Embryonic facial prominence (tissue), 1 donor: ENCODE results near the gene FLT4.
"Not testable (repeated sequence)": the region's sequence is repeated elsewhere in the genome, so short reads cannot be mapped to it uniquely, and the experiment has no call there.

Experiments
- DNase-seq: peaks from one replicate; pipeline ENCODE4 v3.0.0-alpha.2; 2016; ENCODE audit errors: extremely low spot score

FLT4 gene

DNA sequence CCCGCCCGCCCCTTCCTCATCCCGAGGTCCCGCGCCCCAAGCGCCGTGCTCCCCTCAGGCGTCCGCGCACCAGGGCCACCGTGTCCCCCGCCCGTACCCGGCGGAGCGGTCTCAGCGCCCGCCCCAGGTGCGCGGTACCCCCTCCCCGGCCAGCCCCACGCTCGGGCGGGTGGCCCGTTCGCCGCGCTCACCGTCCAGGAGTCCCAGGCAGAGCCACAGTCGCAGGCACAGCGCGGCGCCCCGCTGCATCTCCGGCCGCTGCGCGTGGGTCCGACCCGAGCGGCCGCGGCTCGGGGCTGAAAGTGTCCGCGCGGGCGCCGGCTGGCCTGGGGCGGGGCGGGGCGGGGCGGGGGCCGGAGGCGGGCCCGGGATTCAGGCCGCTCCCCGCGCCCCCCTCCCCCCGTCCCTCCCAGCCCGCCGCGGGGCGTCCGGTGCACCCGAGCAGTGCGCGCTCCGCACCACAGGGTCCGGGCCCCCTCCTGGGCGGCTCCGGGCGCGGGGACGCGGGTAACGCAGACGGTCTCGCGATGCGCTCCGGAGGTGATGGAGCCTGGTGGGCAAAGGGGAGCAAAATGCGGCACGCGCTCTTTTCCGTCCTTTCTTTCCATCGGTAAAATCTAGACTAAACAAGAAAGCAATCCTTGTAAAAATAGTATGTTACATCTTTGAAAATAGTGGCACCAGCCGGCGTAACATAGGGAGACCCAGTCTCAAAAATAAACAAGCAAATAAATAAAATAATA lies at the start of gene FLT4:
FLT4 (minus strand) TSS at position 304 of the 743 bp plus-strand sequence; CDS start at position 249, 55 bp downstream.
- peak; percentile 9 for DNase-seq

DNA sequence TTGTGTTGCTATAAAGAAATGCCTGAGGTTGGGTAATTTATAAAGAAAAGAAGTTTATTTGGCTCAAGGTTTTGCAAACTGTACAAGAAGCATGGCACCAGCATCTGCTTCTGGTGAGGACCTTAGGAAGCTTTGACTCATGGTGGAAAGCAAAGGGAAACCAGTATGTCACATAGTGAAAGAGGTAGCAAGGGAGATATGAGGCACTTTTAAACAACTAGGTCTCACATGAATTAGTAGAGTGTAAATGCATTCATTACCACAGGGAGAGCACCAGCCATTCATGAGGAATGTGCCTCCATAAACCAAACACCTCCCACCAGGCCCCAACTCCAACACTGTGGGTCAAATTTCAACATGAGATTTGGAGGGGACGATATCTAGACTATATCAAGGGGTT lies 49.6 kb upstream of the FLT4 start:
- DNase-seq: no peak

DNA sequence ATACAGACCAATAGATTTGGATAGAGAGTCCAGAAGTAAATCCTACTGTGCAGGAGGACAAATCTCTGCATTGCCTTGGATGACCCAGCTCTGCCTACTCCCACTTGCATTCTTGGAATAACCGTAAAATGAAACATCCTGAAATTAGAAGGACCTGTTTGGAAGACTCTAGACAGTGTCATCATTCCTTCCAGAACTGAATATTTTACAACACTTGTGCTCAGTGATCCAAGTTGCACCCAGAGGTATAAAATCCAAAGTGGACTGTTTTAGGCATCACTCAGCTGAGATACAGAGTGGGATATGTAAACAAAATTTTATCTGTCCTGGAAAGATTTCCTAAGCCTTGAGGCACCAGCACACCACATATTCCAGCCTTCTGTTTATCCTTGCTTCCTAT lies 46.7 kb upstream of the FLT4 start:
- no peak for DNase-seq

DNA sequence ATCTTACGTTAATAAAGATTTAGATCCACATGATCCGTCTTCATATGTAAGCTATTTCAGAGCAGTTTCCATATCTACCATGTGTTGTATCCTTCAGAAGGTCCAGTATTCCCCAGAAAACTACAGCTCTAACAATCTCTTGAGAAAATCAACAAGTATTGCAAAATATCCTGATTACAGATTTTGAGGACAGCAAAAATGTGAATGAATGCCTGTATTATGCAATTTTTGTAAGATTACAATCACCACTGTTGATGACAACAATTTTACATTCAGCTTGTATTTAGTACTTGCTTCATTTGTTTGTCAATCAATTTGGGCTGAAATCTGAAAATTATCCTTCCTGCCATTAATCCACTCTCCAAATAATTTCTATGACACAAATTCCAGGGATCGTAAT lies 43.0 kb upstream of the FLT4 start:
- DNase-seq: no peak

- no peak for DNase-seq
Observed at GRCh38 chr5:180691046-180691445, 41.6 kb upstream of the FLT4 start.

DNA sequence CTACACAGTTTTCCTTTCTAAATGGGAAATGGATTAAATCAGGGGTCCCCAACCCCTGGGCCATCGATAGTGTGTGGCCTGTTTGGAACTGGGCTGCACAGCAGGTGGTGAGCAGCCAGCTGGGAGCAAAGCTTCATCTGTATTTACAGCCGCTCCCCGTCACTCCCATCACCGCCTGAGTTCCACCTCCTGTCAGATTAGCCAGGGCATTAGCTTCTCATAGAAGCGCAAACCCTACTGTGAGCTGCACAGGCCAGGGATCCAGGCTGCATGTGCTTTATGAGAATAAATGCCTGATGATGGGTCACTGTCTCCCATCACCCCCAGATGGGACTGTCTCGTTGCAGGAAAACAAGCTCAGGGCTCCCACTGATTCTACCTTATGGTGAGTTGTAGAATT lies 41.2 kb upstream of the FLT4 start:
- no peak for DNase-seq

DNA sequence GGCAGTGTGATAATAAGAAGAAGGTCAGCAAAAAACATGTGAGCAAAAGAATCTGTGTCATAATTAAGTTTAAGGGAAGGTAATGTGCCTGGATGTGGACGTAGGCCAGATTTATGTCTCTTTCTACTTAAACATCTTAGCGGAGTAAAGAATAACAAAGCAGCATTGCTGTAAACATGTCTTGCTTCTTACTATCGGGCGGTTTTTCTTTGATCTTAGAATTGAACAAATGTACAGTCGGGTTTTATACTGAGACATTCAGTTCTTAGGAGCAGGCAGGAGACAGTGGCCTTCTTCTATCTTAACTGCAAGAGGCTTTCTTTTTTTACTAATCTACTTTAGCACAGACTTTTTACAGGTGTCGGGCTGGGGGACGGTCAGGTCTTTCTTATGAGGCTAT lies 40.4 kb upstream of the FLT4 start:
- no peak for DNase-seq

GRCh38 chr5:180689071-180689694 lies 39.8 kb upstream of the FLT4 start:
- no peak for DNase-seq

GRCh38 chr5:180688330-180689070 lies 39.1 kb upstream of the FLT4 start:
- no peak for DNase-seq

DNA sequence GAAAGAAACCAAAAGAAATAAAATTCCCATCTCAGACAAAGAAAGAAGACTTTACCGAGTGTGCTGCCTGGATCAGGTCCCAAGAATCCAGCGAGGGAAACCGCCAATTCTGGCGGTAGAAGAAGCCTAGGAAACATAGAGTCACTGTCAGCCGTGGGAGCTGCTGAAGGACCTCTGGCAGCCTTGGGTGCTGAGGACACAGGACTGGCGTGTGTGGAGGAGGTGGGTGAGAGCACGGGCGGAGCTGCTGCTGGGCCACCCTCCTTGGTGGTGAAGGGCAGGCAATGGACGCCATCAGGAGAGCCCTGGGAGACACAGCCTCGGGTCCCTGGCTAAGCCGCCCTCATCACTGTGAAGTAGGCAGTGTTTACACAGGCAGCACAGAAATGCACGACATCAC lies 37.4 kb upstream of the FLT4 start:
- not testable (repeated sequence) for DNase-seq

DNA sequence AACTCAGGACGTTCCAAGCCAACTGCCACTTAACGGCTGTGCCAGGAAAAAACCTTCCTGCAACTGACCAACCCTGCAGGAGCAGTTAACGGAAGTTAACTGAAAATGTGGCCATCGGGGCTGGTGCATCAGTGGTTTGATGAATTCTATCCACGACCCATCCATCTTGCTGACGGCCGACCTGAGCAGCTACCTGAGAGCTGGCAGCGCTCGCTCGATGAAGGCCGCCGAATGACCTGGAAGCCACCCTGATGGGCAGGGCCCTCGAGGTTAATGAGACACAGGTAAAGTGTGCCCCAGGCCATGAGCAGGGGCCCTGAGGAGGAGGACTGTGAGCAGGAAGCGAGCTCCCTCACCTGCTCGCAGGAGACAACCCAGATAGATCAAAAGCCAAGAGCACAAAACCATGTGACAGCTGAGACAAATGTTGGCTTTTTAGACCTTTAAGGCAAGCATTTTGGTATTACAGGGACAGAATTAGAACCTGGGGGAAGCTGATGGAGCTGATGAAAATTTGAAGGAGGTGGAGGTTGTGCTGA lies 35.3 kb upstream of the FLT4 start:
- no peak for DNase-seq

DNA sequence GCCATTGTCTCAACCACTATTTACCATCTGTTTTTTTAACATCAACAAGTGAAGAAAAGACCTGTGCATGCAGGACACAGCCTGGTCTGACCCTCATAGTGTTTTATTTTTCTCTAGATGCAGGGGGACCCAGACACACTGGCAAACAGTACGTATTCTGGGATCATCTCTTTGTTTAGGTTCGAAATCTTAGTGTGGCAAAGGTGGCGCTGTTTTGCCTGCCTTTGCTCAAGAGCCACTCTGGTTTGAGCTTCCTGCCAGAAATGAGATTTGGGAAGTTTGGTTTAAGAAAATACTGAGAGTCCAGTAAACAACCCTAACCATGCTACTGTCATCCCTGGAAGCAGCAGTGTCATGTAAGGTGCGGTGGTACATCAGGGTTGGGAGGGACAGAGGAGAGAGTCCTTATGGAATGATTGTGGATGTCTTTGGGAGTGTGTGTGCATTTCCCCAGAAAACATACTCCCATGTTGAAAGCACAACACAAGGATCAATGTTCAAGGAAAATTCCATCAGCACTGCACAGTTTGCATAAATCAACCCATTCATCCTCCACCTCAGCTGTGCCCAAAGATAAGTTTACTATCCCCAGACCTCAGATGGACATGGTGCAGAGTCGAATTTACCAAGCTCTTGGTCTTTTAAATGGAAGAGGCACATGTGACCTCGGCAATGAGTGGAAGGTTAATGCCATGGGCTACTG lies 34.0 kb upstream of the FLT4 start:
- DNase-seq: no peak

DNA sequence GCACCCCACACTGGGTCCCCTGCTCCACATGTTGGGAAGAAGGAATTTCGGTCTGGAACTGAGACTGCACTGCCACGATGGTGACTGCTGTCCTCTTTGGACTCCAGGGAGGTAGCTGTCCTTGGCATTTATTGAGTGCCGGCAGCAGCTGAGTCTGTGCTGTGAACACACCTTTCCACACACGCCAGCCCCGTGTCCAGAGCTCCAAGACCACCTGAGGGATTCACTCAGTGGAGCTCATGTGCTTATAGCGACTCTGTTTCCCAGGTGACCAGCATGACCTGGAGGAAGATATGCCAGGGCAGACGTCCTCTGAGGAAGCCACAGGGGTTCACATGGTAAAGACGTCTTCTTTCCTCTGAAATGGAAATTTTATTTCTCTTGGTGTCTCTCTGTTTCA lies 33.2 kb upstream of the FLT4 start:
- DNase-seq: no peak

DNA sequence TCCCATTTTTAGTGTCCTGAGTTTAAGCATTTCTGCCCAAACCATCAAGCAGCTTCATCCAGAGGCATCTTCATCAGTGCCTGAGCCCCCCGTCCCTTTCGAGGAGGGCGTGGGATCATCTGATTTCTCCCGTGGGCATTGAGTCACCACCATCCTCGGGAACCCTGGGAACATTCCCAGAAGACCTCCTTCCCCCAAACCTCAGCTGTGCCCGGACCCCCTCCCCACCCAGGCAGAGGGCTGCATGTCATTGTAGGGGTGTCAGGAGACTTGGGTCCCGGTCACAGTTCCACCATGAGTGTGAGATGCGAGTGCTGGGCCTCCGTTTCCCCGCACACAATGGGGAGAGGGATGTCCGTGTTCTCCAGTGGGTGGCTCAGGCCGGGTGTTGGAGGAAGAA lies 32.6 kb upstream of the FLT4 start:
- not testable (repeated sequence) for DNase-seq

GRCh38 chr5:180678319-180678718 lies 28.9 kb upstream of the FLT4 start:
- not testable (repeated sequence) for DNase-seq

DNA sequence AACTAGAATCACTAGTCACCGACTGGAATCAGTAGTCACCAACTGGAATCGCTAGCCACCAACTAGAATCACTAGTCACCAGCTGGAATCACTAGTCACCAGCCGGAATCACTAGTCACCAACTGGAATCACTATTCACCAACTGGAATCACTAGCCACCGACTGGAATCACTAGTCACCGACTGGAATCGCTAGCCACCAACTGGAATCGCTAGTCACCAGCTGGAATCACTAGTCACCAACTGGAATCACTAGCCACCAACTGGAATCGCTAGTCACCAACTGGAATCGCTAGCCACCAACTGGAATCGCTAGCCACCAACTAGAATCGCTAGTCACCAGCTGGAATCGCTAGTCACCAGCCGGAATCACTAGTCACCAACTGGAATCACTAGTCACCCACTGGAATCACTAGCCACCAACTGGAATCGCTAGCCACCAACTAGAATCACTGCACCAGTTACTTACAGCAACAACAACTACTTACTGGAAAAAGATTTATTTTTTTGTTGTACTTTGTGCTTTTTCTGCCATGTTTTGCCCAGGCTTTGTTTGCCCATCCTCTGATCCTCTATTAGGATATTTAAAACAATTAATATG lies 25.7 kb upstream of the FLT4 start:
- no peak for DNase-seq

GRCh38 chr5:180674090-180674475 lies 24.7 kb upstream of the FLT4 start:
- not testable (repeated sequence) for DNase-seq

- DNase-seq: no peak
Observed at GRCh38 chr5:180673371-180674089, 24.1 kb upstream of the FLT4 start.

DNA sequence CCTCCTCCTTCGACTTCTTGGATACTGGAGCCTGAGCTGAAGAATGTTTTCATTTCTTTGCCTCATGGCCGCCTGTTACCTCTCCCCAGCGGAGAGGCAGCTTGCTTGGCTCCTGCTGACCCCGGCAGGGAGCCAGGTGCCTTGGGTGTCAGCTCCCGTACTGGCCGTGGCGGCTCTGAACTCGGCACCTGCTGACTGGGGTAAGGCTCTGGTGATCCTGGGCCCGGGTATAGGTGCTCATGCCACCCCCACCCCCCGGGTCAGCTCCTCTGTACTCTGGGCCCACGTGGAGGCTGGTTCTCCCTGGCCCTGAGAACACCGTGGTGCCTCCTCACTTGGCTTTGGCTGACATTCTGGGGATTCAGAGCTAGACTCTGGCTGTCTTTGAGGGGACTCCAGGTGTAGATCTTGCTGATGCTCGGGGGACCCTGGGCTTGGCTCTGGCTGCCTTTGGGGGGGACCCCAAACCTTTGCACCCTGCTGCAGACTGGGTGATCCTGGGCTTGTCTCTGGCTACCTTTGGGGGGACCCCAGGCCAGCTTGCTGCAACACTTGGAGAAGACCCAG lies 22.6 kb upstream of the FLT4 start:
- DNase-seq: not testable (repeated sequence)

DNA sequence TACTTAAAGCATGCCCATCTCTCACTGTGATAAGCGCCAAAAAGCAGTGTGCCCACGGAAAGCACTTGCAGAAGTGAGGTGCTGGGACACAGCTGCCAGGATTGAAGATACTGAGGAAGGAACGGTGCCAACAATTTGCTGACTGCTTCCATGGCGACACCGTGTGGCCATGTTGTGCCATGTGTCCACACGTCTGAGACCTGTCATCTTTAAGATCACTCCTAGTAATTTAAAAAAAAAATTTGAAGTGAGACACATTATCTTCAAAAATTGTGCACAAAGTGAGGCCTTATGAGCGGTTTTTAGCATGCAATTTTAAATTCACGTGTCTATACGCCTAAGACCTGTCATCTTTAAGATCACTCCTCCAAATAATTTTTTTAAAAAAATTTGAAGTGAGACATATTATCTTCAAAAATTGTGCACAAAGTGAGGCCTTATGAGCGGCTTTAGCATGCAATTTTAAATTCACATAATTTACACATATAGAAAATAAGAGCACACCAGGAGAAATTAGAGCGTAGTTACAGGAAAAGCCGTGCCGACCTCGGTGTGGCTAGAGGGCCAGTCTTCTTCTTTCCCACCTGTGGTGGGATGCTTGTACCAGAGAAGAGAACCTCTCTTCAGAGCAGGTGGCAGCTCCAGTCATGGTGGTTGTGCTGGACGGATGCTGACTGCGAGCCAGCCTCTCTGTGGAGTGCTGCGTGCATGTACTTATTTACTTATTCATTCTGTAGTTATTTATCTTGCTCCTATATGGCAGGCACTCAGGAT lies 21.4 kb upstream of the FLT4 start:
- no peak for DNase-seq
